Activated naive CD4-positive, alpha-beta T cell treated with anti-CD3 and anti-CD28 coated beads, Interleukin-2, amount 10 ng/mL, durations not matched to agents 7 days and 5 days (primary cell): Measurements from ENCODE around the gene SFXN1.
"Not testable (repeated sequence)": the region's sequence is repeated elsewhere in the genome, so short reads cannot be mapped to it uniquely, and the experiment has no call there.

Experiments used
- CTCF ChIA-PET: fragments of 350-600 bp; sonication (Branson Sonifier 250); formaldehyde crosslinking; loops from one replicate; lab custom pipeline; 2021; ENCODE audit warnings: antibody characterized with exemption; lab: Charles Lee
- DNase-seq: peaks from one replicate; pipeline ENCODE4 v3.0.0-alpha.2; 2020
- H3K27ac Mint-ChIP-seq: one replicate; pipeline ENCODE4 v1.8.0; 2021; ENCODE audit warnings: mild to moderate bottlenecking, moderate library complexity, mixed read lengths
- H3K27me3 Mint-ChIP-seq: one replicate; pipeline ENCODE4 v1.8.0; 2021; ENCODE audit warnings: mild to moderate bottlenecking, mixed read lengths
- H3K36me3 Mint-ChIP-seq: one replicate; pipeline ENCODE4 v1.8.0; 2021; ENCODE audit warnings: mixed read lengths
- H3K4me1 Mint-ChIP-seq: one replicate; pipeline ENCODE4 v1.8.0; 2021; ENCODE audit warnings: mixed read lengths
- H3K4me3 Mint-ChIP-seq: one replicate; pipeline ENCODE4 v1.8.0; 2021; ENCODE audit warnings: mild to moderate bottlenecking, moderate library complexity, mixed read lengths
- H3K9me3 Mint-ChIP-seq: one replicate; pipeline ENCODE4 v1.8.0; 2021; ENCODE audit warnings: mixed read lengths

Gene SFXN1

DNA sequence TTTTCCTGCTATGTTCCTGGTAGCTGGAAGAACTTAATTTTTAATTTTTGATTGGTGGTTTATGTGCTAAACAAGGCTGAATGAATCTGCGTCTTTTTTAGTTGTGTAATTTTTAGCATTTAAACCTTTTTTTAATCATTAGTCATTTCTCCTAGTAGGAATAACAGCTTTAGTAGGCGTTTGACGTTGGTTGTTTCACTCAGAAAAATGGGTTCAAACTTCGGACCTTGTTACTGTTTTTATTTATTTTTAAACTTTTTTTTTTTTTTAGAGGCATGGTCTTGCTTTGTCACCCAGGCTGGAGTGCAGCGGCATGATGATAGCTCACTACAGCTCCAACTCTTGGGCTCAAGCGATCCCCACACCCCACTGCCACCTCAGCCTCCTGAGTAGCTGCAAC lies 12.9 kb downstream of the SFXN1 start:
- CTCF ChIA-PET: no interaction called here
- Mint-ChIP-seq H3K27me3 (no peaks in the 10 kb centered on the region), H3K4me1 (peaks cover 52% of the 10 kb centered on the region), H3K27ac (no peak overlapping the region), H3K4me3 (no peak overlapping the region), H3K36me3 (peaks cover 68% of the 10 kb centered on the region), H3K9me3 (no peaks in the 10 kb centered on the region)
- no peak for DNase-seq

DNA sequence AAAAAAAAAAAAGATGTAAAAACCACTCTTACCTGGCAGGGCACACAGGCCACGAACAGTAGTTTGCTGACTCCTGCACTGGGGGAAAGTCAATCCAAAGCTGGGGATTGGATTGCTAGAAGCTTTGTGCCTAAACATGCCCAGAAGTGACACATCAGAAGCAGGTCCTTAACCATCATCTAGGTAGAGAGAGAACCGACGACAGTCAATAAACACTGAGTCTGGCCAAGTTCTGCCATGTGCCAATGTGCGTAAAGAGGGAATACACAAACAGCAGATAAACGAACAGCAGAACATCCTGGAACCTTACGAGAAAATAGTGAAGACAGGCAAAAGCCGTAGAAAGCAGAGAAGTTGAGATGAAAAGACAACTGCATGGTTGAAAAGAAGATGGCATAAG lies 14.9 kb downstream of the SFXN1 start:
- CTCF ChIA-PET: no interaction called here
- no peak for DNase-seq
- peak overlapping the region; percentile 8 for H3K27ac Mint-ChIP-seq
- H3K4me3 Mint-ChIP-seq: no peak overlapping the region
- H3K4me1 Mint-ChIP-seq: peaks cover 43% of the 10 kb centered on the region
- peaks cover 66% of the 10 kb centered on the region for H3K36me3 Mint-ChIP-seq
- H3K27me3 Mint-ChIP-seq: no peaks in the 10 kb centered on the region
- no peaks in the 10 kb centered on the region for H3K9me3 Mint-ChIP-seq

DNA sequence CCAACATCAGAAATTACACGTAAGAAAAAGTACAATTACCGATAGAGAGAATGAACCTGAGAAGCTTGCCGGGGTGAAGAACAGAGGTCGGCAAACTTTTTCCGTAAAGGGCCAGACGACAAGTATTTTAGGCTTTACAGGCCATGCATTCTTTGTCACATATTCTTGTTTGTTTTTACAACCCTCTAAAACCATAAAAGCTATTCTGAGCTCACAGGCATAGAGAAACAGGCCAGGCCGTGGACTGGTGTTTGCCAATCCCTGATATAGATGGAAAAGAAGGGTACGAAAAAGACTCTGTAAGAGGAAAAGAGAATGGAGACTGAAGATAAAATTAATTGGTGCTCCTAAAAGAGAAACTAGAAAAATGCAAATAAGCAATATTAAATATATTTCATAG lies 15.4 kb downstream of the SFXN1 start:
- H3K4me3 Mint-ChIP-seq: no peak overlapping the region
- H3K27me3 Mint-ChIP-seq: no peaks in the 10 kb centered on the region
- H3K9me3 Mint-ChIP-seq: no peaks in the 10 kb centered on the region
- no peak overlapping the region for H3K27ac Mint-ChIP-seq
- DNase-seq: no peak
- H3K4me1 Mint-ChIP-seq: peaks cover 40% of the 10 kb centered on the region
- peaks cover 64% of the 10 kb centered on the region for H3K36me3 Mint-ChIP-seq
- CTCF ChIA-PET: no interaction called here

- DNase-seq: no peak
- Mint-ChIP-seq H3K4me1 (peaks cover 36% of the 10 kb centered on the region), H3K36me3 (peaks cover 63% of the 10 kb centered on the region), H3K27me3 (no peaks in the 10 kb centered on the region), H3K4me3 (no peak overlapping the region), H3K27ac (no peak overlapping the region), H3K9me3 (no peaks in the 10 kb centered on the region)
- CTCF ChIA-PET: interaction anchor here (0.9 kb wide), 1 partner anchor 8 kb away, joined by 4 read pairs; no protein-coding TSS in a partner anchor
These were observed 16.2 kb downstream of the SFXN1 start for GRCh38 chr5:175494264-175495183.

GRCh38 chr5:175501759-175502158 lies 23.4 kb downstream of the SFXN1 start:
- CTCF ChIA-PET: no interaction called here
- Mint-ChIP-seq H3K36me3 (peaks cover 68% of the 10 kb centered on the region), H3K9me3 (no peaks in the 10 kb centered on the region), H3K27me3 (no peaks in the 10 kb centered on the region), H3K4me1 (peaks cover 40% of the 10 kb centered on the region), H3K27ac (no peak overlapping the region), H3K4me3 (no peak overlapping the region)
- no peak for DNase-seq

GRCh38 chr5:175507671-175508070 lies 29.3 kb downstream of the SFXN1 start:
- not testable (repeated sequence) for H3K27me3 Mint-ChIP-seq, H3K9me3 Mint-ChIP-seq, H3K4me3 Mint-ChIP-seq
- peak; percentile 71 for DNase-seq
- peaks cover 42% of the 10 kb centered on the region for H3K4me1 Mint-ChIP-seq
- H3K27ac Mint-ChIP-seq: peak overlapping the region; percentile 81
- peaks cover 59% of the 10 kb centered on the region for H3K36me3 Mint-ChIP-seq
- CTCF ChIA-PET: interaction anchor here (1.0 to 1.5 kb wide), 2 partner anchors 26 to 43 kb away, joined by 3 to 6 read pairs; no protein-coding TSS in a partner anchor

GRCh38 chr5:175508896-175509295 lies 30.5 kb downstream of the SFXN1 start:
- Mint-ChIP-seq H3K36me3 (peaks cover 58% of the 10 kb centered on the region), H3K27ac (peak overlapping the region; percentile 21), H3K9me3 (no peaks in the 10 kb centered on the region), H3K4me1 (peaks cover 42% of the 10 kb centered on the region), H3K27me3 (no peaks in the 10 kb centered on the region), H3K4me3 (no peak overlapping the region)
- CTCF ChIA-PET: no interaction called here
- DNase-seq: no peak

DNA sequence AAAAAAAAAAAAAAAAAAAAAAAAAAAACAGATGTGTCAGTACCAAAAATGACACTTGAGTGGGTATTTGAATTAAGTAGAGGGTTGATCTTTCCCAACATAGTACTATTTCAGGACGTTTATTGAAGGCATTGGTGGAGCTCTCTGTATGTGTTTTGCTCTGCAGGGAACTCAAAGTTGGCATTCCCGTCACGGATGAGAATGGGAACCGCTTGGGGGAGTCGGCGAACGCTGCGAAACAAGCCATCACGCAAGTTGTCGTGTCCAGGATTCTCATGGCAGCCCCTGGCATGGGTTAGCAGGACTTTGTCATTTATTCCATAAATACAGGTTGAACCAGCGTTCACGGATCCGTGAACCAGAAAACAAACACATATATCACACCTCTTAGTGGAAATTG lies 34.9 kb downstream of the SFXN1 start:
- Mint-ChIP-seq H3K9me3 (peaks cover 2% of the 10 kb centered on the region), H3K4me1 (peaks cover 40% of the 10 kb centered on the region), H3K27ac (no peak overlapping the region), H3K4me3 (no peak overlapping the region), H3K36me3 (peaks cover 76% of the 10 kb centered on the region), H3K27me3 (no peaks in the 10 kb centered on the region)
- CTCF ChIA-PET: no interaction called here
- DNase-seq: no peak

DNA sequence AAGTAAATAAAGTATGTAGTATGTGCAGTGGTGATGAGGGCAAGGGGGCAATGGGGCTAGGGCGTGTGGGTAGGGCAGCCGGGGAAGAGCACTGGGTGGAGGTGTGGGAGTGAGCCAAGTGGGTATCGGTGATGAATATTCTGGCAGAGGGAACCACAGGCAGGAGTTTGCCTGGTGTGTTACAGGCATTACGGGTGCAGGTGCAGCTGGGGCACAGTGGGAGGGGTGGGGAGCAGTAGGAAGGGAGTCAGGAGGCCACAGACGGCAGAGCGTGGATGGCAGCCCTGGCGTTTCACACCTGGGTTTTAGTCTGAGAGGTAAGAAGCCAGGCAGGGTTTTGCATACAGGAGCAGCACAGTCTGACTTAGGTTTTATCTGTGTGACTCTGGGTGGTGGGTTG lies 35.4 kb downstream of the SFXN1 start:
- no peak overlapping the region for H3K4me3 Mint-ChIP-seq
- peaks cover 6% of the 10 kb centered on the region for H3K9me3 Mint-ChIP-seq
- DNase-seq: no peak
- no peak overlapping the region for H3K27ac Mint-ChIP-seq
- no peaks in the 10 kb centered on the region for H3K27me3 Mint-ChIP-seq
- CTCF ChIA-PET: interaction anchor here (1.4 kb wide), 1 partner anchor 47 kb away, joined by 3 read pairs; no protein-coding TSS in a partner anchor
- peaks cover 79% of the 10 kb centered on the region for H3K36me3 Mint-ChIP-seq
- H3K4me1 Mint-ChIP-seq: peaks cover 40% of the 10 kb centered on the region

DNA sequence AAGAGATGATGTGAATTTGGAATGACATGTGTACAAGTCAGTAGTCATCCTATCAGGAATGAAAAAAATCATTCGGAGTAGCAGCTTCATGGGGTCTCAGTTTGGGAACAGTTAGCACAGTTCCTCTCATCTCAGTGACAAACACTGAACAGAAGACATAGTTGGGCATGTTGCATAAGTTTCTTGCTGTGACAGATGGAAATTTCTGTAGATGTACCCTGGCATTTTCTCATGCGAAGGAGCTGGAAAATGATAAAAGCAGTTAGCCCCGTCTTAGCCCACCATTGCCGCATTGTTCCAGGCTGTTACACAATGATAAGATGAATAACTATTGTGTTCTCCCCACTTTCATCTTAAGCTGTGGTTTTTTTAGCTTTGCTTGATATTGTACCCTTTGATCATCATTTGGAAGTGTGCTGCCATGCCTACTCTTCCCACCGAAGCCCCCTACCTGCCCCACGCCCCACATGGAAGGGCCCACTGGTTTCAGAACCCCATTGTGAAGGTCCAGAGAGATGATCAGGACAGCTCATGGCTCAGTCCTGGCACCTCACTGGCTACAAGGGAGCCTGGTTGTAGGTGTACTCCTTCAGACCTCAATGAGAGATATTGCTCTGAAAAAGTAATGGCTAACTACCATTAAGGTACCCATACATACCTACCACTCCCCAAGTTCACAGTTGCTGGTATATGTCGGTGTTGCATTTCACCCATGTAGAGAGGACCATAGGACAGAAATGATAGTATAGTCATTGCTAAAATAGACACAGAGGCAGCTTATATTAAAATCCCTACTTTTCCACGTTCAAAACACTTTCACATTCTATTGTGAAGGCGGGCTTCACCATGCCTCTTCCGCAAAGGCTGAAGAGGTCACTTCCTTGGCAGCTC lies 38.8 kb downstream of the SFXN1 start:
- Mint-ChIP-seq H3K36me3 (peaks cover 77% of the 10 kb centered on the region), H3K27ac (peak overlapping the region; percentile 84), H3K4me3 (peak overlapping the region; percentile 4), H3K9me3 (peaks cover 15% of the 10 kb centered on the region), H3K27me3 (no peaks in the 10 kb centered on the region), H3K4me1 (peaks cover 70% of the 10 kb centered on the region)
- CTCF ChIA-PET: interaction anchor here (1.2 to 2.8 kb wide), 5 partner anchors 12 to 52 kb away, joined by 3 to 14 read pairs (median 3); no protein-coding TSS in a partner anchor
- no peak for DNase-seq

DNA sequence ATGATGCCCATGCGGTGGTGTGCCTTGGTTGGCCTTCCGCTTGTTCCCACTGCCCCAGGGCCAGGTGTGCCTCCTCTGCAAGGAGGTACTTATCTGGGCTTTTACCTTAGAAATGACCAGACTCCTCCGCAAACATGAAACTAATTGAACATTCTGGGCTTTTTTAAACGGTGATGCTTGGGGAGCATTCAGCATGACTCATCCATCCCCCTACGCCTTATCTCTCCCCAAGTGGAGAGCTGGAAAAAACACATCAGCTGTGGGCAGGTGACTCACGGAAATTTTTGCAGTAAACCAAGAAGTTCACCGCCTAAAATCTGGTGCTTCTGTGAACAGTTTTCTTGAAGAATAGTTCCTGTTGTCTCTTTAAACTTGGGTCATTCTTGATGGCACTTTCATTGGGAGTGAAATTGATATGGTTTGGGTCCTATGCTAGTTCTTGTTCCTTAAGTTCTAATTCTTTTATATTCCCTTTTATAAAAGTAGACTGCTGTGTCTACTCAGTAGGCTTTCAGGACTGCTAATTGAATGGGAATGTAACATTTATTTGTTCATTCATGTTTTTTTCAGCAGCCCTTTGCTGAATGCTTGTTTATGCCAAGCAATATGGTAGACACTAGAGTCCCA lies 39.6 kb downstream of the SFXN1 start:
- DNase-seq: peak; percentile 62
- Mint-ChIP-seq H3K36me3 (peaks cover 81% of the 10 kb centered on the region), H3K4me3 (peak overlapping the region; percentile 4), H3K27ac (peak overlapping the region; percentile 84), H3K27me3 (no peaks in the 10 kb centered on the region), H3K9me3 (peaks cover 15% of the 10 kb centered on the region), H3K4me1 (peaks cover 77% of the 10 kb centered on the region)
- CTCF ChIA-PET: interaction anchor here (1.3 to 2.8 kb wide), 4 partner anchors 12 to 53 kb away, joined by 3 to 14 read pairs (median 4); no protein-coding TSS in a partner anchor

GRCh38 chr5:175519006-175519405 lies 40.6 kb downstream of the SFXN1 start:
- peaks cover 15% of the 10 kb centered on the region for H3K9me3 Mint-ChIP-seq
- H3K4me3 Mint-ChIP-seq: no peak overlapping the region
- H3K27ac Mint-ChIP-seq: peak overlapping the region; percentile 52
- CTCF ChIA-PET: interaction anchor here (0.5 kb wide), 1 partner anchor 182 kb away, joined by 3 read pairs; no protein-coding TSS in a partner anchor
- DNase-seq: no peak
- H3K36me3 Mint-ChIP-seq: peaks cover 81% of the 10 kb centered on the region
- peaks cover 85% of the 10 kb centered on the region for H3K4me1 Mint-ChIP-seq
- no peaks in the 10 kb centered on the region for H3K27me3 Mint-ChIP-seq

DNA sequence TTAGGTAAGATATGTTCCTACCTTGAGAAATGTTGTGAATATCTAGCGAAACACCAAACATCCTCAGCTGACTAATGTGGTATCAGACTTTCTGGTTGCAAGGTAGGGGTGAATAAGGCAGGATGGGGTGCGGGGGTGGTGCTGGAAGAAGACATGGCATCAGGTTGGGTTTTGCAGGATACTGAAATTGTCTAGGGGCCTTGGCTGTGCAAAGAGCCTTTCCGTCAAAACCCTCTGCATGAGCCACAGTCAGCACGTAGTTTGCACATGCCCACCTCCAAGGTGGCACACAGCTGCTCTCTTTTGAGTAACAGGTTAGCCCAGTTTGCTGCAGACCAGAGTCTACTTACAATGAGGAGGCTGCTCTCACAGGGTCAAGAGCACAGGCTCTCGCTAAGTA lies 42.0 kb downstream of the SFXN1 start:
- peaks cover 82% of the 10 kb centered on the region for H3K36me3 Mint-ChIP-seq
- peaks cover 92% of the 10 kb centered on the region for H3K4me1 Mint-ChIP-seq
- H3K4me3 Mint-ChIP-seq: no peak overlapping the region
- CTCF ChIA-PET: interaction anchor here (0.7 to 1.2 kb wide), 2 partner anchors 14 to 137 kb away, joined by 3 read pairs; no protein-coding TSS in a partner anchor
- peak overlapping the region; percentile 92 for H3K27ac Mint-ChIP-seq
- H3K9me3 Mint-ChIP-seq: peaks cover 15% of the 10 kb centered on the region
- DNase-seq: peak; percentile 45
- no peaks in the 10 kb centered on the region for H3K27me3 Mint-ChIP-seq
